HepG2 (cell line): ENCODE results near the gene APC2. TPM values are rescaled to one million over a fixed set of nuclear protein-coding genes. Genes with fewer than 3 reads are reported as not detected.

Experiments used
- ADNP ChIP-seq: sonication (generic); formaldehyde crosslinking; IDR thresholded peaks from 2 replicates; pipeline ENCODE4 v1.4.0; 2020; ENCODE audit warnings: missing genetic modification reagents
- AGO2 ChIP-seq: fragments of 200-400 bp; formaldehyde crosslinking; optimal IDR thresholded peaks from 2 replicates; pipeline ENCODE3; 2017; ENCODE audit warnings: mild to moderate bottlenecking, low read depth, low read length, moderate library complexity
- DNMT1 ChIP-seq: sonication (generic); formaldehyde crosslinking; IDR thresholded peaks from 2 replicates; pipeline ENCODE4 v1.5.1; 2020; ENCODE audit warnings: mild to moderate bottlenecking, missing genetic modification reagents
- HMGXB4 ChIP-seq, 2 experiments: sonication (generic) in 1 of 2; formaldehyde crosslinking in 1 of 2; IDR thresholded peaks; 2 replicates each; pipeline versions ENCODE4 v1.4.0 to v1.6.1; 2018 to 2020; ENCODE audit warnings: missing genetic modification reagents in 2 of 2, borderline replicate concordance in 1 of 2, low read depth in 1 of 2, mild to moderate bottlenecking in 1 of 2, missing biosample characterization in 1 of 2
- KDM1A ChIP-seq: IDR thresholded peaks from 2 replicates; pipeline ENCODE4 v1.6.1; 2016; ENCODE audit warnings: missing compliant biosample characterization
- REL ChIP-seq: sonication (generic); formaldehyde crosslinking; conservative IDR thresholded peaks from 2 replicates; pipeline ENCODE4 v1.8.0; 2022; ENCODE audit warnings: mild to moderate bottlenecking, missing genetic modification reagents, moderate library complexity
- SRF ChIP-seq: IDR thresholded peaks from 2 replicates; pipeline ENCODE4 v1.6.1; 2011; ENCODE audit warnings: mild to moderate bottlenecking, low read depth, low read length, moderate library complexity
- ZNF224 ChIP-seq: sonication (generic); formaldehyde crosslinking; IDR thresholded peaks from 2 replicates; pipeline ENCODE4 v1.5.0; 2020; ENCODE audit warnings: mild to moderate bottlenecking, missing genetic modification reagents
- ZNF407 ChIP-seq: sonication (generic); formaldehyde crosslinking; IDR thresholded peaks from one replicate; pipeline ENCODE4 v1.5.1; 2020; ENCODE audit warnings: mild to moderate bottlenecking, missing genetic modification reagents; ENCODE audit errors: not compliant biosample characterization
- ZNF574 ChIP-seq: sonication (generic); formaldehyde crosslinking; IDR thresholded peaks from 2 replicates; pipeline ENCODE4 v1.4.0; 2020; ENCODE audit warnings: missing genetic modification reagents
- ZNF616 ChIP-seq: sonication (generic); formaldehyde crosslinking; IDR thresholded peaks from 2 replicates; pipeline ENCODE4 v1.5.0; 2020; ENCODE audit warnings: low read depth, mild to moderate bottlenecking, missing genetic modification reagents
- ZNF687 ChIP-seq: sonication (generic); formaldehyde crosslinking; IDR thresholded peaks from 2 replicates; pipeline ENCODE4 v1.5.1; 2020; ENCODE audit warnings: mild to moderate bottlenecking, missing genetic modification reagents, moderate library complexity
- ZNF850 ChIP-seq: sonication (generic); formaldehyde crosslinking; conservative IDR thresholded peaks from 2 replicates; pipeline ENCODE4 v1.9.0; 2021; ENCODE audit warnings: mild to moderate bottlenecking, missing genetic modification reagents
- polyA plus RNA-seq, 8 experiments: library from polyadenylated mRNA; depleted of rRNA in 3 of 8; stranded (reverse) in 7 of 8; unstranded in 1 of 8; fragments of >200 nt; fragmentation: Illumina TruSeq in 4 of 8; extraction: Trizol in 4 of 8; gene quantifications; 2 replicates each; pipeline versions ENCODE4 v1.2.1 to v1.2.3, GENCODE V29; 2011 to 2016; ENCODE audit warnings: low read depth in 4 of 8, missing spikeins in 1 of 8, mixed read lengths in 1 of 8; ENCODE audit not compliant: insufficient read depth in 1 of 8
- total RNA-seq, 5 experiments: library from RNA; depleted of rRNA; stranded (reverse); fragments of >200 nt; fragmentation: Illumina TruSeq; extraction: Trizol; gene quantifications; 2 replicates each; pipeline ENCODE4 v1.2.3, GENCODE V29; 2016; ENCODE audit warnings: low read depth in 1 of 5

The APC2 gene
- total and polyA plus RNA-seq, 2 of the 13 experiments (the other 11 are each of a cell fraction or from before 2014, with no cell fraction given): 0.08 to 0.22 TPM

- TF ChIP-seq ZNF616 (CRISPR knock-in tag) (no peak), KDM1A (no peak), REL (CRISPR knock-in tag) (no peak), ZNF687 (CRISPR knock-in tag) (peak; percentile 57), ZNF574 (CRISPR knock-in tag) (no peak), ZNF850 (CRISPR knock-in tag) (no peak), HMGXB4 (CRISPR knock-in tag; IDR thresholded peaks at IDR 0.05; ENCODE audit: borderline replicate concordance in 1 of 2, low read depth in 1 of 2) (no peak), DNMT1 (CRISPR knock-in tag) (no peak), ZNF224 (no peak), AGO2 (peak; percentile 31), ADNP (CRISPR knock-in tag) (no peak), SRF (no peak), ZNF407 (CRISPR knock-in tag) (no peak)
These were observed 11.9 kb downstream of the APC2 start (continued) for GRCh38 chr19:1461862-1462261.
